WI38 (cell line): ENCODE data around the gene CST9L.
"Not testable (repeated sequence)": the region's sequence is repeated elsewhere in the genome, so short reads cannot be mapped to it uniquely, and the experiment has no call there.

Source experiments
- H3K4me3 ChIP-seq: 2 replicates; pipeline ENCODE4 v1.5.1; 2011; ENCODE audit warnings: low read depth, mild to moderate bottlenecking, control low read depth, low read length
- CTCF ChIP-seq: IDR thresholded peaks from 2 replicates; pipeline ENCODE4 v1.5.1; 2012; ENCODE audit warnings: low read depth, mild to moderate bottlenecking, control low read depth, low read length

CST9L gene

GRCh38 chr20:23586735-23587525 is 18.6 kb upstream of the CST9L start:
- H3K4me3 ChIP-seq, result no peak overlapping the region
- TF ChIP-seq CTCF, result no peak

GRCh38 chr20:23585808-23586734 is 17.8 kb upstream of the CST9L start:
- H3K4me3 ChIP-seq, result no peak overlapping the region
- no peak for TF ChIP-seq CTCF

- no peak overlapping the region for H3K4me3 ChIP-seq
Measured at GRCh38 chr20:23585449-23585807, 17.1 kb upstream of the CST9L start.

GRCh38 chr20:23584434-23585199 is 16.3 kb upstream of the CST9L start:
- TF ChIP-seq CTCF, result no peak
- H3K4me3 ChIP-seq, result no peak overlapping the region

More at GRCh38 chr20:23585449-23585807, 17.1 kb upstream of the CST9L start:
- no peak for TF ChIP-seq CTCF

GRCh38 chr20:23583526-23583925 is 15.2 kb upstream of the CST9L start:
- no peak overlapping the region for H3K4me3 ChIP-seq
- no peak for TF ChIP-seq CTCF

GRCh38 chr20:23582293-23582692 is 14.0 kb upstream of the CST9L start:
- H3K4me3 ChIP-seq, result no peak overlapping the region
- no peak for TF ChIP-seq CTCF

- not testable (repeated sequence) for H3K4me3 ChIP-seq
Measured at GRCh38 chr20:23581833-23582232, 13.5 kb upstream of the CST9L start.
